NCI-H2107 treated with DMSO at 0.1 percent for 48 hours (cell line): ENCODE data around the gene ELMOD3.
A peak's percentile ranks its signal among the peaks of the same experiment; 100 is the strongest.
"Not testable (repeated sequence)": the region's sequence is repeated elsewhere in the genome, so short reads cannot be mapped to it uniquely, and the experiment has no call there.

ENCODE experiments used
- DNase-seq: peaks from one replicate; lab custom pipeline; 2025; ENCODE audit not compliant: unreplicated experiment; lab: John Stamatoyannopoulos, UW

Gene ELMOD3

DNA sequence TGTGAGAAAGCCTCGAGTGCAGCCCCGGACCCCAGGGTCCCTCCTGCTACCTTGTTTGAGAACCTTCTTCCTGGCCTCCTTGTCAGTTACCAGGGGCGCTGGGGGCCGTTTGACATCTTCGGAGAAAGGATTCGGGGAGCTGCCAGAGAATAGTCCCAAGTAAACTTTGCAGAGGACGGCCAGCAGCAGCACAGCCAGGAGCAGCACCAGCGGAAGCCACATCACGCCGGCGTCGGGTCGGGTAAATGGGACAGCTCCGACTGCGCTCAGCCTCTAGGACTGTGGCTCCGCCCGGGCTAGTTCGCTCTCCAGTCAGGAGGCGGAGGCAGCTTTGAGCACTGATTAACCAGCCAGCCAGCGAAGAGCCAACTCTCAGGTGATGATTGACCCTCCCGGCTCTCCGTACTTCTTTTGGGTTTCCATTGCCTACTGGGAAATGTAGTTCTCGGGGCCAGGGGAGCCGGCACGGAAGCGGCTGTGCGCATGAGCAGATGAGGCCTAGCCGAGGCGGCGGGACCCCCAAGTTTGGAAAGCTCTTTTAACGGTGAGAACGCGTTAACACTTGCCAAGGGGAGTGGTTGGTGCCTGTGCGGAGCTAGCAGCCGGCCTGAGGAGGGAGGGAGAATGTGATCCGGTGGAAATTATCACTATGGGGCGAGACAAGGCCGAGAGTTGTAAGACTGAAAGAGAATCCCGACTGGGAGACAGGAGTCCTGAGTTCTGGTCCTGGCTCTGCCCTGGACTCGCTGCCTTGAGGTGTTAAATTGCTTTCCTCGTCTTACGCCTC lies at the start of gene ELMOD3, which contains the start of gene RETSAT:
Gene ELMOD3, plus strand, starts transcription at position 484 of the 787 bp plus-strand sequence. CDS start 2,430 bp downstream, outside the sequence.
Gene RETSAT, minus strand, starts transcription at position 243 of the 787 bp plus-strand sequence. Its CDS starts 21 bp downstream, at position 222.
- DNase-seq = peak; percentile 96

DNA sequence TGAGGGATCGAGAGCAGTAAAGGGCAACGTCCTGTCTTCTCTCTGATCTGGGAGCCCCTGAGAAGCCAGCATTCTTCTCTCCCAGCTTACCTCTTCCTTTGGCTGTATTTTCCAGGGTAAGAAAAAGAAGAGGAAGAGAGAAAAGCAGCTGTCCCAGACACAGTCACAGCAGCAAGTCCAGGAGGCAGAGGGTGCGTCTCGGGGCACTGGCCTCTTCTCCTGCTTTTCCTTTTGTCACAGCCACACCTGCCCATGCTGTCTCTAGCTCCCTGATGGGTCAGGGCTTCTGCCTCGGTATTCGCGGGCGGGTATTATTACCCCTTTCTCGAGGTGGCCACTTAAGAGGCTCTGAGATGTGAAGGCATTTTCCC lies 47.1 kb upstream of the ELMOD3 start:
- DNase-seq = no peak

DNA sequence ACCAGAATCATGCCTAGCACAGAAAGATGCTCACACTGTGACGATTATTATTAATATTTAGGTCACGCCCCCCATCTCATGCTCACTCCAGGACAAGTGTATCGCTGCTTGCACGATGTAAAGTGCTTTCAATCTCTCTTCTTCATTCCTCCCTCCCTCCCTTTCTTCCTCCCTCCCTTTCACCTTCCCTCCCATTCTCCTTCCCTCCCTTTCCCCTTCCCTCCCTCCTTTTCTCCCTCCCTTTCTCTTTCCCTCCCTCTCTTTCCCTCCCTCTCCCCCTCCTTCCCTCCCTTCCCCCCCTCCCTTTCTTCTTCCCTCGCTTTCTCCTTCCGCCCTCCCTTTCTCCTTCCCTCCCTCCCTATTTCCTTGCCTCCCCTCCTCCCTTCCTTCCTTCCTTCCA lies 46.4 kb upstream of the ELMOD3 start:
- no peak for DNase-seq

DNA sequence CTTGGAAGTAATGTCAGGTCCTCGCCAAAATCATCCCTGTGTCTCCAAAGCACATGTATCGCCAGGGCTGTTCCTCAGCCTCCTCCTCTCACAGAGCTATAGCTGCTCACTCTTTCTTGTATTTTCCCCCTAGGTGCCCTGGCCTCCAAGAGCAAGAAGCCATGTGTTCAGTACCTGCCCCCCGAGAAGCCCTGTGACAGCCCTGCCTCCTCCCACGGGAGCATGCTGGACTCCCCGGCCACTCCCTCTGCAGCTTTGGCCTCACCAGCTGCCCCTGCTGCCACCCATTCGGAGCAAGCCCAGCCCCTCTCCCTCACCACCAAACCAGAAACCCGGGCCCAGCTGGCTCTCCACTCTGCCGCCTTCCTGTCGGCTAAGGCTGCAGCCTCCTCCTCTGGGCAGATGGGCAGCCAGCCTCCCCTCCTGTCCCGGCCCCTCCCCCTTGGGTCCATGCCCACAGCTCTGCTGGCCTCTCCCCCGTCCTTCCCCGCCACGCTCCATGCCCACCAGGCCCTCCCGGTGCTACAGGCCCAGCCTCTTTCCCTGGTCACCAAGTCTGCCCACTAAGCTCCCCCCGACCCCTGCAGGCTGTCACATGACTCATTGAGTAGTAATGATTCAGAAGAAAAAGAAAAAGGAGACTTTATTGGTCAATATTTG lies 45.5 kb upstream of the ELMOD3 start:
- DNase-seq = peak; percentile 26

DNA sequence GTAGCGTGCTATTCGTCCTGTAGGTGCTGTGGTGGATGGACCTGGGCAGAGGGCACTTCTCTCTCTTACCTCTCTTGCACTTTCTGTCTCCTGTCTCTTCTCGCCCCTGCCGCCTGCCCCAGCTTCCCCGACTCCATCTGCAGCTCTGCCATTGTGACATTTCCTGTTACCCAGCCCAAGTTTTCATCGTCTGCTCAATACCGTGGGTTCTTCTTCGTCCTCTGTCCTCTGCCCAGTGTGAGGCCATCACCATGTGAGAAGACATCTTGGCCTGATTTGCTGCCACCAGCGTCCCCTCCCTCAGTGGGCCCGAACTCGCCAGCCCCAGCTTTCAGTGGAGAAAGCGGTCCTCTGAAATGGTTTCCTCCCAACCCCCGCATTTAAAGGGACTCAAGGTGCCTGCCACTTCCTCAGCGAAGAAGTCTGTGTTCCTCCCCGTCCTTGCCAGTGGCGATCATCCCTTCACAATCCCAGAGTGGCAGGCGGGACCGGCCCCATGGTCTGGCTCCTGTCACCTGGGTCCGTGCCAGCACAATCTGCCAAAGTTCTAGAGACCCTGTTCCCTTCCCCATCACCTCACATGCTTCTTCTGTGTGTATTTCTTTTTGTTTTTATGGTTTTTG lies 44.8 kb upstream of the ELMOD3 start:
- no peak for DNase-seq

DNA sequence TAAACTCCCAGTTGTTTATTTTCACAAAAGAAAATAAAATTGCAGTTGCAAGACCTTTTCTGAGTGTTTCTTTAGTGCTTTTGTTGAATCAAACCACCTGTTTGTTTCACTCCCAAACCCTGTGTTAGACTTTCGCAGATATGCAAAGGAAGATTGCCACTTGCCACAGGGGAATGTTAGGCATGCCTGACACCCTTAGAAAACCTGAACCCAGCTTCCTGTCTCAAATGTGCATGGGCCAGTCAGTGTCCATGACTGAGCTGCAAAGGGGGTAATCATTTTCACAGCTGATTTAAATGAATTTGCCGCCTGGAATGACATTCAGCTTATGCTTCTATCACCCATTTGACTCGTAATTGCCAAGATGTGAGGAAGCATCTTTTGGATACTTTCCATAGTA lies 44.2 kb upstream of the ELMOD3 start:
- no peak for DNase-seq

DNA sequence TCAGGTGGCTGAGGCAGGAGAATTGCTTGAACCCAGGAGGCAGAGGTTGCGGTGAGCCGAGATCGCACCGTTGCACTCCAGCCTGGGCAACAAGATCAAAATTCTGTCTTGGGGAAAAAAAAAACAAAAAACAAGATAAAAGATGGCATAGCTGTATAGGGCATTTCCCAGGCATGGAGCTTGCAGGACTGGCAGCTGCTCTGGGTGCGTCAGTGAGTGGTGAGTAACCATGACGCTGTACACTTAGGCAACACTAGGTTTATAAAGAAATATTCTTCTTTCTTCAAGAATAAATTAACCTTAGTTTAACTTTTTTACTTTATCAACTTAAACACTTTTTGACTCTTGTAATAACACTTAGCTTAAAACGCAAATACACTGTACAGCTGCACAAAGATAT lies 42.2 kb upstream of the ELMOD3 start:
- DNase-seq = no peak

DNA sequence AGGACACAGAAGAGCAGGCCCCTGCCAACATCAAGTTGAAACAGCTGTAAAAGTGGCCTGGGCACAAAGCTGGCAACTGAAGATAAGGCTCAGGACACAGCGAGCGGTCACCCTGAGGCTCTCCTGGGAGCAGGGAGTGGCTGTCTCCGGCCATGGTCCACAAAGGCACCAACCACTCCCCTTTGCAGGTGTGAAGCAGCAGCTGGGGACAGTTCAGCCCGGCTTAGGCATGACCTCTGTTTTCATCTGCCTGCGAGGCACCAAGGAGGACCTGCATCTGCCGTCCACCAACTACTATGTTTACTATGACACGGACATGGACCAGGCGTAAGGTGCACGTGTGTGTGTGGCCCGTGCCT lies 39.7 kb upstream of the ELMOD3 start:
- no peak for DNase-seq

DNA sequence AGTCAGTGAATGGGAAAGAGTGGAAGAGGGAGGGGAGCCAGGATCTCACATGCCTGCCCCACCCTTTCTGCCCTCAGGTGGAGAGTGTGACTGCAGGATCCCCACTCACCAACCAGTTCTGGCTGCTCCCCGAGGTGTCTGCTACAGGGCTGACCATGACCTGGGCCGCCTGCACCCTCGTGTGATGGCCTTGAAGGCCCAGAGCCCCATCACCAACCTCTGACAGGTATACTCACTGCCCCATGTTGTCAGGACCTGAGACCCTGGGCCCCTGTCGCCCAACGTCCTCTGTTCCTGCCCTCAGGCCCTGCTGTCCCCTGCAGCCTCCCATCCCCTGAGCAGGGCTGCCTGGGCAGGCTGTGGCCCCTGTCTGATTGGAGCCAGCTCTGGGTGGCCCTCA lies 38.6 kb upstream of the ELMOD3 start:
- DNase-seq = not testable (repeated sequence)

DNA sequence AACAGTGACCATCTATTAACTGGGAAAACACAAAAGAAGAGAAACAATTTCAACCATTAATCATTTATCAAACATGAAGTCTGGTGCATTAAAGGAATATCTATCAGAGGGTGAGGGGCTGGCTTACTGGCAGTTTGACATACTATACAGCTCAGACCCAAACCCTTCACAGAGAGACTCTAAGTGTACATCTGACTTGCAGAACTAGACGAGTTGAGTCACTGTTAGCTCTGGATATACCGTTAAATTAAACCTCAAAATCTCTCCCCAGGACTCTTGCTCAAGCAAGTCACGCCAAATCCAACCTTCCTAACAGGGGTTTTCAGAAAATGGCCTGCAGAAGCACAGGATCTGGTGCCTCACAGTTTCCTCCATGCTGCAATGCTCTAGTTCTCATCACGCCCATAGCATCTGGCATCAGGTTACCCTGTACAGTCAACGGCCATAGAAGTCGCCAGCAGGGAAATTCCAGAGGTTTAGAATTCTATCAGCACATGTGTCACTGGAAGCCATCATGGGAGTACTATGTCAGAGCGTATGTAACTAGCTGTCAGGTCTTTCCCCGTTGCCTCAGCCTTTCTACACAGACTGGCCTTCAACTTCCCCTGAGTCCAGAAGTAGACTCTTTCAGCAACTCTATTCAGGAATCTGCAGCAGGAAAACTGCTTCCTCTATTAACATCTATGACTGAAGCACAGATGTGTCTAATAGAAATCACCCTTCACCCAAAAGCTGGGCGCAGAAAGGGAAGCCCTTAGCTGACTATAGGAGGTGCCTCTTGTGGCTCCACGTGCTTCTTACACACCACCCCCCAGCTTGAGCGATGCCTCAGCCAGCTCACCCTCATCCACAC lies 36.1 kb upstream of the ELMOD3 start:
- DNase-seq = peak; percentile 37

DNA sequence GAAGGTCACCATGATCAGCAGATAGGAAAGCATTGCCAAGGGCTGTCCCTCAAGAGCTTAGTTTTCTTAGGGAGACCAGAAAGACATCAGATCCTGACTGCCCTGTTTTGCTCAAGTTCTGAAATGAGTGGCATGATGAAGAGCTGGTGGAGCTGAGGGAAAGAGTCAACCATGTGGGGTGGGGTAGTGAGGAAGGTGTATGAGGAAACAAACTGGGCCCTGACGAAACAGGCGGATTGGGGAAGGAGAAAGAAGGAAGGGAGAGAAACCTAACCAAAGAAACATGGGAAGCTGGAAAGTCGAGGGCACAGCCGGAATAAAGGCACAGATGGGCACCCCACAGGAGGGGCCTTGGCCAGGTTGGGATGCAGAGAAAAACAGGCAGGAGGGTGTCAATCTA lies 34.8 kb upstream of the ELMOD3 start:
- no peak for DNase-seq

DNA sequence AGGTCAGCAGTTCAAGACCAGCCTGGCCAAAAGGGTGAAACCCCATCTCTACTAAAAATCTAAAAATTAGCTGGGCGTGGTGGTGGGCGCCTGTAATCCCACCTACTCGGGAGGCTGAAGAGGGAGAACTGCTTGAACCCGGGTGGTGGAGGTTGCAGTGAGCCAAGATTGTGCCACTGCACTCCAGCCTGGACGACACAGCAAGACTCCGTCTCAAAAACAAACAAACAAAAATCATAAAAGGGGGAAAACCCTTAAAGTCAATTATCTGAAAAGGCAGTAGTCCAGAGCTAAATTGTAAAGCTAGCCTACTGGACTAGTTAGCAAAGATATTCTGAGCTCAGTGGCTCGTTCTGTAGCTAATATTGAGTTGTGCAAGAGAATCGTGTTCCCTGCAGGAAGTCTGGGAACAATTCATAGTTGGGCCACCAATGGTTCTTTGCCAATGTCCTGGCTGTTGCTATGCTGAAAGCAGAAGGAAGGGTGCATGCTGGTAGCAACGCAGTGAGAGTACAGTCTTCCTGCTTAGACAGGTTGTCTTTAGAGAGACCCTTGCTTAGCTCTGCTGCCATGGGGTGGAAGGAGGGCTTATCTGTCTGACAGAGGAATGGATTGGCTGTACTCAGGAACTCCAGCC lies 31.1 kb upstream of the ELMOD3 start:
- DNase-seq = no peak

DNA sequence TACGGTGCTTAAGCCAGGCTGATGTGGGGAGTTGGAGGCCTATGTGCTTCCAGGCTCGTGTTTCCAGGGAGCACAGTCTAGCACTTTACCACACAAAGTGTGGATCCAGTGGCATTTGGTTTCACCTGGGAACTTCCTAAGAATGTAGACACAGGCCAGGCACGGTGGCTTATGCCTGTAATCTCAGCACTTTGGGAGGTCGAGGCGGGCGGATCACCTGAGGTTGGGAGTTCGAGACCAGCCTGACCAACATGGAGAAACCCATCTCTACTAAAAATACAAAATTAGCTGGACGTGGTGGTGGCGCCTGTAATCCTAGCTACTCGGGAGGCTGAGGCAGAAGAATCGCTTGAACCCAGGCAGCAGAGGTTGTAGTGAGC lies 30.6 kb upstream of the ELMOD3 start:
- not testable (repeated sequence) for DNase-seq

DNA sequence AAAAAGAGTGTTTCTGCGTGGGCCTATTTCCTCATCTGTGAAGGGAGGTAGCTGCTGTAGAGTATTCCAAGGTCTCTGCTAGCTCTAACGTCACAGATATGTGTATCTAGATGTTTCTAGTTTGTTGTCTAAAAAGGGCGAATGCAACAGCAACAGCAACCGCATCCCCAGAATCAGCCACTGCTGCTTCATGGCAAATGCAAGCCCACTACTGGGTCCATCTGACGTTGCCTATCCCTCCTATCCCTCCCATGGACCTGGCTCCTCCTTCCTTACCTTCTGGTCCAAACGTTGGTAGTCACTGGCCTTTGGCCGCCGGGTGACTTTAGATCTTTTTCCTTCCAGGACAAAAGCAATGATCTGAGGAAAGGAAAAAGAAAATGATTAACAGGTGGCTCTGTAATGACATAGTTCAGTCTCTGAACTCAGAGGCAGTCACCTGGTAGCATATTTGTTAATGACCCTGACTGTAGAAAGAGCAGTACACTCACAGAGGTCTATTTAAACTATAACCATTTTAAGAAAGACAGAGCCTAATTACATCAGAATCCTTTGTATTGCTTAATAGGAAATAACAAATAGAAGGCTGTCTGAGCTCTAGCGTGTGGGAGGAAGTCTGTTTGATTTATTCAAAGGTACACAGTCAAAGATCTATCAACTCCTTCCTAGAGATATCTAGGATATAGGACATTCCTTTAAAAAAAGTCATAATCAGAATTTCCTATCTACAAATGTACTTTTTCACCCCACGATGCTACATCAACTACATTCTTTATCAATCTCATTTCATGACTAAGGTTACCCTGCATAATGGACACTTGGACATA lies 29.7 kb upstream of the ELMOD3 start:
- DNase-seq = no peak

DNA sequence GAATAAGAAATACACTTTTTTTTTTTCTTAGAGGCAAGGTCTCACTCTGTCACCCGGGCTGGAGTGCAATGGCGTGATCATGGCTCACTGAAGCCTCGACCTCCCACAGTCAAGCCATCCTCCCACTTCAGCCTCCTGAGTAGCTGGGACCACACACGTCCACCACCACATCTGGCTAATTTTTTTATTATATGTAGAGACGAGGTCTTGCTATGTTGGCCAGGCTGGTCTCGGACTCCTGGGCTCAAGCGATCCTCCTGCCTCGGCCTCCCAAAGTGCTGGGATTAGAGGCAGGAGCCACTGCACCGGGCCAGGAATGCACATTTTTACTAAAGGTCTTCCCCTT lies 29.1 kb upstream of the ELMOD3 start:
- no peak for DNase-seq

DNA sequence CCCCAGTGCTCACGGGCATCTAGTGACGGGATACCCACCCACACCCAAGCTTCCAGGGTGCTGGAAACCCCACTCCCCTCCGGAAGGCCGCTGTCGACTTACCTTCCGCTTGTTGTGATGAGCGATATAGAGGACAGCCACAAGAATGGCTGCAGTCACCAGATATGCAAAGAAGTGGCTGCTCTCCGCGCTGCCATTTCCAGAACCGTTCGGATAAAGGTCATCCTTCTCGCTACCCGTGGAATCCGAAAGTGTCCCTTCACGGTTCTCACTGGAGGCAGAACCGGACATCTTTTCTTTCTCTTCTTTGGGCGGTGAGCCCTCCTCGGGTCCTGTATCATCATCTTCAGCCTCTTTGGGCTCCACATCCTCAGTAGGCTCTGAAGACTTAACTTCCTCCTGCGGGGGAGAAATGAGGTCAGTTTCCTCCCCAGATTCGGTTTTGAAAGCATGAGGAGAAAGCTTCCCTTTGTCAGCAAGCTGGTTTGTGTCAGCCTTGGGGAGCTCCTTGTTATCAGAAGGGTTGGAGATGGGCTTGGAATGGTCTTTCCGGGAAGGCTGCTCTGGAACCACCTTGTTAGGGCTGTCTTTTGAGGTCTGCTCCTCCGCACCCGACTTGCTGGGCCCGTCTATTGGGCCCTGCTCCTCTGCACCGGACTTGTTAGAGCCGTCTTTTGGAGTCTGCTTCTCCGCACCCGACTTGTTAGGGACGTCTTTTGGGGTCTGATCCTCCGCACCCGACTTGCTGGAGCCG lies 28.0 kb upstream of the ELMOD3 start:
- peak; percentile 13 for DNase-seq

DNA sequence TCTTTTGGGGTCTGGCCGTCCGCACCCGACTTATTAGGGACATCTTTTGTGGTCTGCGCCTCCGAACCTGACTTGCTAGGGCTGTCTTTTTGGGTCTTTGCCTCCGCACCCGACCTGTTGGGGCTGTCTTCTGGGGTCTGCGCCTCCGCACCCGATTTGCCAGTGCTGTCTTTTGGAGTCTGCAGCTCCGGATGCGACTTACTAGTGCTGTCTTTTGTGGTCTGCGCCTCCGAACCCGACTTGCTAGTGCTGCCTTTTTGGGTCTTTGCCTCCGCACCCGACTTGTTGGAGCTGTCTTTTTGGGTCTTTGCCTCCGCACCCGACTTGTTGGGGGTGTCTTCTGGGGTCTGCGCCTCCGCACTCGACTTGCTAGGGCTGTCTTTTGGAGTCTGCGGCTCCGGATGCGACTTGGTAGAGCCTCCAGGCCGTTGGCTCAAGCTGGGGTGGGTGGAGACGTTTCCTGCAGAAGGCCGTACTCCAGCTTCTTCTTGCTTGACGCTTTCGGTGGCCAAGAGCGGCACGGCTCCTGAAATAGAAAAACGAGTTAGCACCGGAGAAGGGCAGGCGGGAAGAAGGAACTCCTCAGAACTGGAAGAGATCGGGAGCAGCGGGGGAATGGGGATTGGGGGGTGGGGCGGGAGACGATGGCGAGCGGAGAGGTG lies 27.3 kb upstream of the ELMOD3 start:
- no peak for DNase-seq

DNA sequence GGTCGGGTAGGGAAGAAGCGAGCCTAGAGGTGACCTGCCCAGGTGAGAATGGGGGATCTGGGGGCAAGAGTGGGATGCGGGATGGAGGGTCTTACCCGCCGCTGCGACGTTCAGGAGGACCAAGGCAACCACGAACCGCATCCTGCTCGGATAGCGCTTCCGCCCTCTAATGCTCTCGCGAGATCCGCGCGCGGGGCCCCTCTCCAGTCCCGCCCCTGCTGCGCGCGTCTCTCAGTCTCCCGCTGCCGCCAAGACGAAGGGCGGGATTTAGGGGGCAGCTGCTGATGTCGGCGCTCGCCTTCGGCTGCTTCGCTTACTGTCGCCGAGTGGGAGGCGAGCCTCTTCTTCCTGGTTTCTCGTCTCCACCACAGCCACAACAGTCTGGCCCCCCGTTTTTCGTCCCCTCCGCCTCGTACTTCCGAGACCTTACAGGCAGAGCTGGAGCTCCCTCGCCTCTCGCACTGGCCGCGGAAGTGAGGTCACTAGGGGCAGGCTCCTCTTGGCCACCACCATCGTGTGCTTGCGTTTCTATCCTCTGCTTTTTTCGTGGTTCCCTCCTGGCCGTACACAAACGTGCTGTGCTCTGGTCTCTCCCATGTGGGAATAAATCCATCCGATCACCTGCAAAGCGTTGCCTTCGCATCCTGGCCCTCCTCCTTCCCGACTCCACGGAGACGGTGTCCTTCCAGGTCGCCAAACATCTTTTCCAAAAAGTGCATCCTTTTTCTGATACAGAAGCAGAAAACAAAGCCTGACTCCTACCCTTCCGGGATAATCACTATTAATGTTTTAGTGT lies 26.5 kb upstream of the ELMOD3 start, which contains the start of gene TGOLN2:
Gene TGOLN2, minus strand, starts transcription at position 168 of the 796 bp plus-strand sequence. Its CDS starts 27 bp downstream, at position 141.
- peak; percentile 82 for DNase-seq
